ENCODE results near the gene P4HA1.

GRCh38 chr10:73096041-73096448, 621 bp downstream of the P4HA1 start:
- TF ChIP-seq TAF1 (IDR thresholded peaks at IDR 0.05; ENCODE audit: borderline replicate concordance, insufficient read depth, low read length) (no peak), POLR2AphosphoS5 (IDR thresholded peaks at IDR 0.05; ENCODE audit: low read depth, low read length) (no peak), SIN3A (IDR thresholded peaks at IDR 0.05; ENCODE audit: borderline replicate concordance, insufficient read depth, low read length) (no peak)
- TF ChIP-seq, protein P1, sequence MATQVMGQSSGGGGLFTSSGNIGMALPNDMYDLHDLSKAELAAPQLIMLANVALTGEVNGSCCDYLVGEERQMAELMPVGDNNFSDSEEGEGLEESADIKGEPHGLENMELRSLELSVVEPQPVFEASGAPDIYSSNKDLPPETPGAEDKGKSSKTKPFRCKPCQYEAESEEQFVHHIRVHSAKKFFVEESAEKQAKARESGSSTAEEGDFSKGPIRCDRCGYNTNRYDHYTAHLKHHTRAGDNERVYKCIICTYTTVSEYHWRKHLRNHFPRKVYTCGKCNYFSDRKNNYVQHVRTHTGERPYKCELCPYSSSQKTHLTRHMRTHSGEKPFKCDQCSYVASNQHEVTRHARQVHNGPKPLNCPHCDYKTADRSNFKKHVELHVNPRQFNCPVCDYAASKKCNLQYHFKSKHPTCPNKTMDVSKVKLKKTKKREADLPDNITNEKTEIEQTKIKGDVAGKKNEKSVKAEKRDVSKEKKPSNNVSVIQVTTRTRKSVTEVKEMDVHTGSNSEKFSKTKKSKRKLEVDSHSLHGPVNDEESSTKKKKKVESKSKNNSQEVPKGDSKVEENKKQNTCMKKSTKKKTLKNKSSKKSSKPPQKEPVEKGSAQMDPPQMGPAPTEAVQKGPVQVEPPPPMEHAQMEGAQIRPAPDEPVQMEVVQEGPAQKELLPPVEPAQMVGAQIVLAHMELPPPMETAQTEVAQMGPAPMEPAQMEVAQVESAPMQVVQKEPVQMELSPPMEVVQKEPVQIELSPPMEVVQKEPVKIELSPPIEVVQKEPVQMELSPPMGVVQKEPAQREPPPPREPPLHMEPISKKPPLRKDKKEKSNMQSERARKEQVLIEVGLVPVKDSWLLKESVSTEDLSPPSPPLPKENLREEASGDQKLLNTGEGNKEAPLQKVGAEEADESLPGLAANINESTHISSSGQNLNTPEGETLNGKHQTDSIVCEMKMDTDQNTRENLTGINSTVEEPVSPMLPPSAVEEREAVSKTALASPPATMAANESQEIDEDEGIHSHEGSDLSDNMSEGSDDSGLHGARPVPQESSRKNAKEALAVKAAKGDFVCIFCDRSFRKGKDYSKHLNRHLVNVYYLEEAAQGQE (IDR thresholded peaks at IDR 0.05; ENCODE audit: insufficient read depth in 1 of 2, low read depth in 2 of 2, low read length in 2 of 2) = no peak
